ENCODE data around the gene RPAP3. TPM values are rescaled to one million over a fixed set of nuclear protein-coding genes. Genes with fewer than 3 reads are reported as not detected.
A peak's percentile ranks its signal among the peaks of the same experiment; 100 is the strongest.
"Not testable (repeated sequence)": the region's sequence is repeated elsewhere in the genome, so short reads cannot be mapped to it uniquely, and the experiment has no call there.

Gene RPAP3
- total and polyA plus RNA-seq, 9 of the 15 experiments (the other 6 are each of a cell fraction or from before 2014, with no cell fraction given), result 40.0 to 92.1 (median 54.1) TPM

- TF ChIP-seq TAL1 (IDR thresholded peaks at IDR 0.05) (peak; percentile 30; the same call in 1 of the 2 replicates), RBBP5 (IDR thresholded peaks at IDR 0.05; ENCODE audit: borderline replicate concordance, insufficient read depth, low read length, poor library complexity, severe bottlenecking) (no peak)
These were observed 57.7 kb downstream of the RPAP3 start (continued) for GRCh38 chr12:47648056-47648579.

GRCh38 chr12:47642310-47642709 is 63.5 kb downstream of the RPAP3 start:
- DNase-seq (ENCODE audit: extremely low read depth in 1 of 4, low spot score in 3 of 4); H3K4me1 ChIP-seq (replicated peaks in 1 of 2; ENCODE audit: control insufficient read depth in 2 of 2, insufficient read depth in 2 of 2, low read length in 2 of 2); H3K9me1 ChIP-seq (ENCODE audit: control insufficient read depth, insufficient read depth, low read length); H3K36me3 ChIP-seq (ENCODE audit: control insufficient read depth, insufficient read depth, low read length); in situ Hi-C loops (cut with MboI); FAIRE-seq; H3K27ac ChIP-seq (ENCODE audit: extremely low read depth, low read depth, low read length); H3K79me2 ChIP-seq (ENCODE audit: control insufficient read depth, insufficient read depth, low read length); H3K4me3 ChIP-seq; H4K20me1 ChIP-seq (replicated peaks; ENCODE audit: control insufficient read depth, insufficient read depth, low read length); BruUV-seq (replicated peaks); H2AFZ ChIP-seq (ENCODE audit: low read depth, low read length); H3K27me3 ChIP-seq (ENCODE audit: control insufficient read depth in 2 of 2, insufficient read depth in 2 of 2, low read length in 2 of 2); ATAC-seq; CTCF ChIA-PET (ENCODE audit: low intra/inter-chr PET ratio); H3K9me3 ChIP-seq (replicated peaks; ENCODE audit: control insufficient read depth, insufficient read depth, low read depth, low read length); POLR2A ChIA-PET; H3K4me2 ChIP-seq (ENCODE audit: insufficient read depth, low read length); intact Hi-C loops (cut with micrococcal nuclease); H3K9ac ChIP-seq (ENCODE audit: insufficient read depth in 1 of 2, low read depth in 2 of 2, low read length in 2 of 2): not testable (repeated sequence)
- TF ChIP-seq ZNF146 (CRISPR knock-in tag; IDR thresholded peaks at IDR 0.05; ENCODE audit: unreplicated experiment), result peak; percentile 42
- 89% methylated on average over 3 of the region's 3 CpGs for WGBS (ENCODE audit: insufficient coverage, low coverage, missing lambda C conversion rate)

Data from K562 (cell line).